Testis (tissue), 2 donors: Measurements from ENCODE around the gene PLEKHD1.

Source experiments
- POLR2A ChIP-seq: fragments of 450-650 bp; IDR thresholded peaks from one replicate; pipeline ENCODE4 v1.6.1; 2017; ENCODE audit warnings: antibody characterized with exemption, mild to moderate bottlenecking, moderate library complexity
- TF ChIP-seq, protein P1 (sequence below), 3 experiments: fragments of 450-650 bp in 2 of 3; fragments of 200-600 bp in 1 of 3; sonication (generic) in 1 of 3; IDR thresholded peaks; one replicate each; pipeline ENCODE4 v1.5.1; 2016 to 2019; ENCODE audit warnings: antibody characterized with exemption in 3 of 3, mild to moderate bottlenecking in 2 of 3, moderate library complexity in 1 of 3

DNA sequence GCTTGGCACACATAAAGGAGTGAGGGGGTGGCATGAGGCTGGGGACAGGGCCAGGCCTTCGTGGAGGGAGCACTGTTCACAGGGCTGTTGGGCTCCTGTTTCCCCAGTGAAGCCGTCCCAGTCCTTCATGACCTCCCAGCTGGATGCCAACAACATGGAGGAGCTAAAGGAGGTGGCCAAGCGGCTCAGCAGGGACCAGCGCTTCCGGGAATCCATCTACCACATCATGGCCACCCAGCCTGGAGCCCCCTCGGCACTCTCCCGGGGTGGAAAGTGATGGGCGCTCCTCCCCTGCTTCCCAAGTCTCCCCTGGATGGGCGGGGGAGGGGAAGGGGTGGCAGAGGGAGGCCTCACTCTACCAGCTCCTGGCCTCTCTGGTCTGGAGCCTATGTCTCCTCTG lies 43.6 kb downstream of the PLEKHD1 start:
- TF ChIP-seq POLR2A = no peak
- TF ChIP-seq, protein P1, sequence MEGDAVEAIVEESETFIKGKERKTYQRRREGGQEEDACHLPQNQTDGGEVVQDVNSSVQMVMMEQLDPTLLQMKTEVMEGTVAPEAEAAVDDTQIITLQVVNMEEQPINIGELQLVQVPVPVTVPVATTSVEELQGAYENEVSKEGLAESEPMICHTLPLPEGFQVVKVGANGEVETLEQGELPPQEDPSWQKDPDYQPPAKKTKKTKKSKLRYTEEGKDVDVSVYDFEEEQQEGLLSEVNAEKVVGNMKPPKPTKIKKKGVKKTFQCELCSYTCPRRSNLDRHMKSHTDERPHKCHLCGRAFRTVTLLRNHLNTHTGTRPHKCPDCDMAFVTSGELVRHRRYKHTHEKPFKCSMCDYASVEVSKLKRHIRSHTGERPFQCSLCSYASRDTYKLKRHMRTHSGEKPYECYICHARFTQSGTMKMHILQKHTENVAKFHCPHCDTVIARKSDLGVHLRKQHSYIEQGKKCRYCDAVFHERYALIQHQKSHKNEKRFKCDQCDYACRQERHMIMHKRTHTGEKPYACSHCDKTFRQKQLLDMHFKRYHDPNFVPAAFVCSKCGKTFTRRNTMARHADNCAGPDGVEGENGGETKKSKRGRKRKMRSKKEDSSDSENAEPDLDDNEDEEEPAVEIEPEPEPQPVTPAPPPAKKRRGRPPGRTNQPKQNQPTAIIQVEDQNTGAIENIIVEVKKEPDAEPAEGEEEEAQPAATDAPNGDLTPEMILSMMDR (IDR thresholded peaks at IDR 0.05) = no peak
